GM12801 (cell line): ENCODE measurements around the gene EPHB2.

ENCODE experiments used
- TF ChIP-seq, protein P1 (sequence below): IDR thresholded peaks from one replicate; pipeline ENCODE4 v1.5.1; 2011; ENCODE audit warnings: control low read depth; ENCODE audit not compliant: insufficient read length; ENCODE audit errors: extremely low read depth

EPHB2 gene

DNA sequence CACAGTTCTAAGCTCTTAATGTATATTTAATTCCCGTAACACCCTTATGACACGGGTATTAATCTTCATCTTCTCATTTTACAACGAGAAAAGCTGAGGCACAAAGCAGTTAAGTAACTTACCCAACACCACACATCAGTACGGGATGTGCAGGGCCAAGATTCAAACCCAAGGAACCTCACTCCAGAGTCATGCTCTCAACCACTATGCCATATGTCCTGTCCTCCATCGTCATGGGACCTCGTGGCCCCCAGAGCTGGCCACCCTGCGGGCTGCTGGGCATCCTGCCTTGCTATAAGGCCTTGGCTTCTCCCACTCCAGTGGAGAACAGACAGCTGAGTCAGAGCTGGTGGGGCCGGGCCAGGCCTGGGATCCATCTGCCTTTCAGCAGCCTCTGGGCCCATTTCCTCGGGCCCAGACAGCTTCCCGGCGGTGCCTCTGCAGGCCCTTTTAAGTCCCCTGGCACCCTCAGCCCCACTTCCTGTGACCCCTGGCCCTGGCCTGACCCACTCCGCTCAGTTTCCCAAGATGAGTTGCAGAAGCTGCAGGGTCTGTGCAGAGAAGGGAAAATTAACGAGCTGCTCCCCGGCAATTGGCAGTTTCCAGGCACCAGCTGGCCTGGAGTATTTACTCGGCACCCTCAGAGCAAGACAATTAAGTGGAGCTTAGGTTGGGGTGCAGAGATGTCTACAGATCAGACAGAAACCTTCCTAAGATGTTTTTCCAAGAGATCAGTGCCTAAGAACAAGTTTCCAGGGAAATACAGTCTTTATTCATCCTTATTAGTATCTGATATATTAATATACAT, 98.2 kb downstream of the EPHB2 start:
- TF ChIP-seq, protein P1, sequence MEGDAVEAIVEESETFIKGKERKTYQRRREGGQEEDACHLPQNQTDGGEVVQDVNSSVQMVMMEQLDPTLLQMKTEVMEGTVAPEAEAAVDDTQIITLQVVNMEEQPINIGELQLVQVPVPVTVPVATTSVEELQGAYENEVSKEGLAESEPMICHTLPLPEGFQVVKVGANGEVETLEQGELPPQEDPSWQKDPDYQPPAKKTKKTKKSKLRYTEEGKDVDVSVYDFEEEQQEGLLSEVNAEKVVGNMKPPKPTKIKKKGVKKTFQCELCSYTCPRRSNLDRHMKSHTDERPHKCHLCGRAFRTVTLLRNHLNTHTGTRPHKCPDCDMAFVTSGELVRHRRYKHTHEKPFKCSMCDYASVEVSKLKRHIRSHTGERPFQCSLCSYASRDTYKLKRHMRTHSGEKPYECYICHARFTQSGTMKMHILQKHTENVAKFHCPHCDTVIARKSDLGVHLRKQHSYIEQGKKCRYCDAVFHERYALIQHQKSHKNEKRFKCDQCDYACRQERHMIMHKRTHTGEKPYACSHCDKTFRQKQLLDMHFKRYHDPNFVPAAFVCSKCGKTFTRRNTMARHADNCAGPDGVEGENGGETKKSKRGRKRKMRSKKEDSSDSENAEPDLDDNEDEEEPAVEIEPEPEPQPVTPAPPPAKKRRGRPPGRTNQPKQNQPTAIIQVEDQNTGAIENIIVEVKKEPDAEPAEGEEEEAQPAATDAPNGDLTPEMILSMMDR, result no peak

DNA sequence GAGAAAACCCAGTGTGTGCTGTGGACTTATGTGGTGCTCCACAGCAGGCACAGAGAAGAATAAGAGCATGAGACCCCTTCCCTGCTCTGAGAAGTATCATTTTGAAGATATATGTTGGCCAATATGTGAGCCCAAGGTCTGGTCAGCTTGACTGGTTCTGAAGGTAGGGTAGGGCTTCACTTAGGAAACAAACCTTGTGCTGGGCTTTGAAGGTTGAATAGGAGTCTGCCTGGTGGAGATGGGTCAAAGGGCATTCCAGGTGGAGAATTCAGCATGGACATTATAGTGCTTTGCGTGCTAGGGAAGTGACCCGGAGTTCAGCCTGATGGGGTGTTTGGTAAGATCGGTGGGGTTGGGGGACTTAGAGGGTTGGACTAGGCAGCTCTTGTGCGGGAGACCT, 99.1 kb downstream of the EPHB2 start:
- TF ChIP-seq, protein P1, result no peak

DNA sequence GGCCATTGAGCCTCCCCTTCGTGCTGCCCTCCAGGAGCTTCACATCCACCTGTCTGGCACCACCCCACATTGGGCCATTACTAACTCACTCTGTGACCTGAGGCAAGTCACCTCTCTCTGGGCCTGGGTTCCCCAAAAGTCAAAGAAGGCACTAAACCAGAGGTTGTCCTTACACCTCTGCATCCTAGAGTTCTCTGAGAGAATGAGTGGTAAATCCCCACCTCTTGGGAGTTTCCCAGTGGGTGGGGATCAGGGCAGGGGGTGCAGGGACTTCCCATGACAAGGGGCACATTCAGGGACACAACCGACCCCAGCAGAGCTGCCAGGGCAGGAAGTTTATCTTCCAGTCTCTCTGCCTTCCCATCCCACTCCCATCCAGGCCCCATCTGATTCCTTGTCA, 99.7 kb downstream of the EPHB2 start:
- TF ChIP-seq, protein P1, result no peak

DNA sequence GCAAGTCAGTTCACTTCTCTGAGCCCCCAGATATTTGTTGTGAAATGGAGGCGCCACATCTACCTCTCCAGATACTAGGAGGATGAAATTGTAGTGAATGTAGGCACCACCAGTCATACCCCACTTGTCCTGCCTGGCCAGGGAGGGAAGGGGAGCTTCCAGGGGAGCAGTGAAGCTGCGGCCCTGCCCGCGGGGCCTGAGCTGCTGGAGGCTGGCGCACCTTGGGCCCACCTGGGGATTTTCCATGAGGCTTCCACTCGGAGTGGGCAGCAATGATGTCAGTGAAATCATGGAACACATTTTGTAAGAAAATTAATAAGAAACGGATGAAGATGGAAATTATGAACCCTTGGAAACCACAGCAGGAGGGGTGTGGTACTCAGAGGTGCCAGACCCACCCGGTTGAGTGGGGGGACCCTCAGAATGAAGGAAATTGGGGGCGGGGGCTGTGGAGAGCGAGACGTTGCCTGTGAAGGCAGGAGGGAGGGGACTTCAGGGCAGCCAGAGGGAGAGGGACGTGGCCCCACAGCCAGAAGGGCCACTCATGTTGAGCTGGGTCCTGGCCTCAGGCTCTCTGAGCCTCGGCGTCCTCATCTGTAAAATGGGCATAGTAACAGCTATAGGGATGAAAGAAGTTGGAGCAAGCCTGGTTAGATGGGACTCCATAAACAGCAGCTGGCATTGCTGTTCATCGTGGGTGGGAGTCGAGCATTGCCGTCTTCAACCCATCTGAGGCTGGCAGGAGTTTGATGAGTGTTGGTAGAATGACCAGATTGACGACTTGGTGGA, 101.6 kb downstream of the EPHB2 start:
- TF ChIP-seq, protein P1, result no peak

DNA sequence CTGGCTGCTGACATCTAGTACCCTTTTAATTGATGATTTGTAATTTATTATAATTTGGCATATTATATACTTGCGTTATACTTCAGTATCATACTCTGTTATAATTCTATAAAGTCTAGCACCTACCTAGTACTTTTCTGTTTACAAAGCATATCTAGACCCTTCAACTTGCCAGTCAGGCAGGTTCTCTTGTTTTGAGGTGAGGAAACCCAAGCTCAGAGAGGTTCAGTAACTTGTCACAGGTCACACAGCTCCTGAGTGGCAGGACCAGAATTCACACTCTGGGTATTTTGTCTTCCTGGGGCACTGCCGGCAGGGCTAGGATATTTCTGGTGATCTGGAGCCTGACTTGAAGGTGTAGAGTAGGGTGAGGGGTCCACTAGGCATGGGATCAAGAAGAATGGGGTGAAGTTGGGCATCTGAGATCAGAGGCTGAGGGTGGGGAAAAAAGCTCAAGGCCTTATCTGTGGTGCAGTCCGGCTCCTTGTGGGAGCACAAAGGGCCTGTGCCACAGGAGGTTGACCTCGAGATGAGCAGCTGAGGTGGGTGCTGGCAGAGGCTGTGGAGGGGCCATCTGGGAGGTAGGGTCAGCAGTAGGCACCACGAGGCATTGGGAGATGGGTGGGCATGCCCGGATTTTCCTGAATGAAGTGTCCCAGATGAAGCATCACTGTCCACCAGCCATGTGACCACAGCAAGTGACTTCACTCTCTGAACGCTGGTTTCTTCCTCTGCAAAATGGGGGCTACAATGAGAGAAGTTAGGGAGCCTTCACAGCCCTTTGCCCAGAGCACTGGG, 102.6 kb downstream of the EPHB2 start:
- TF ChIP-seq, protein P1, result no peak

DNA sequence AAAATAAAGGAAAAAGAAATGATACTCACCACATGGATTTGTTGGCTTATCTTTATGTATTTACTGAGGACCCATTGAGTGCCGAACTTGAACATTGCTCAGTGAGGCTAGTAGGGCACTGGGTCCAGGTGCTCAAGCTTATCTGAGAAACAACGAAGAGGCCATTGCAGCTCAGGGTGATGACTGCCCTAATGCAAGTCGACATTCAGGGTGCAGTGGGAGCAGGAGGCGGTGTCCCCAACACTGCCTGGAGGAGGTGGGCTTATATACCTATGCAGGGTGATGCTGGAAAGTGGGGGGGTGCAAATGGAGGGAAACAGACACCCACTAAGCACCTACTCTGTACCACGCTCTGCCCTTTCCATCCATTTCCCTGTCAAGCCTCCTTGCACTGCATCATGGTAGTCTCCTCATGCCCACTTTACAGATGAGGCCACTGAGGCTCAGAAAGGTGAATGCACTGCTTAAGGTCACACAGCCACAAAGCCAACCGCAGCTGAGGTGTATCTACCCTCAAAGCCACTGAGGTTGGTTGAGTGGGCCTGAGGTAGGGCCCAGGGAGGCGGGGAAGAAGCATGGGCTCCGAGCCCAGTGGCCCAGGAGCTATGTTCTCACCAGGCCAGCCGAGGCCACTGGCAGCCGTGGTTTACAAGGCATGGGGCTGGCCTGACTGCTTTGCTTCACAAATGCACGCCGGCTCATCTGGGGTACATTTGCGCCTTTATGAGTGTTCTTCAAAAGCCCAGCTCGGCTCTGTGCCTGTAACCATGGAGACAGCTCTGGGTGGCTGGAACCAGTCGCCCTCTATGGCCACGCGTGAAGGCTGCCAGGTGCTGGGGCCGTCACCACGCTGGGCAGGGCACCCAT, 103.8 kb downstream of the EPHB2 start:
- TF ChIP-seq, protein P1, result no peak
